Lower leg skin (tissue), 4 donors: ENCODE measurements around the gene DNLZ. TPM values are rescaled to one million over a fixed set of nuclear protein-coding genes. Genes with fewer than 3 reads are reported as not detected.

Experiments used
- DNase-seq, 2 donors: peaks; one replicate each; pipeline ENCODE4 v3.0.0-alpha.2; 2019; ENCODE audit warnings: low spot score in 2 of 2
- H3K4me3 ChIP-seq: fragments of 200-600 bp; sonication (generic); 2 replicates; pipeline ENCODE4 v1.5.1; 2017; ENCODE audit warnings: mild to moderate bottlenecking, low read depth; ENCODE audit not compliant: poor library complexity, severe bottlenecking
- CTCF ChIP-seq, 3 donors: fragments of 450-650 bp; IDR thresholded peaks; one replicate each; pipeline ENCODE4 v1.5.1; 2016; ENCODE audit warnings: antibody characterized with exemption in 3 of 3, mild to moderate bottlenecking in 3 of 3, moderate library complexity in 2 of 3
- POLR2A ChIP-seq, 2 donors: fragments of 450-650 bp; IDR thresholded peaks; one replicate each; pipeline ENCODE4 v1.6.1; 2016 to 2017; ENCODE audit warnings: antibody characterized with exemption in 2 of 2, mild to moderate bottlenecking in 1 of 2, moderate library complexity in 1 of 2
- WGBS, 2 donors: methylation state at CpG; one replicate each; pipeline ENCODE4 v1.1.5; 2018; 5-methylcytosine and 5-hydroxymethylcytosine counted together
- intact Hi-C: fragments of 100-400 bp; cut with DNase I; formaldehyde crosslinking; loops from one replicate; pipeline ENCODE4 v1.15.0; 2023; ENCODE audit warnings: low total_unique reads
- total RNA-seq, 4 donors: library from RNA; depleted of rRNA; stranded (reverse); fragments of >200 nt; gene quantifications; one replicate each; pipeline ENCODE4 v1.1.0, GENCODE V29; 2016

The DNLZ gene
- total RNA-seq, 4 donors from 2014 or later: 30.9 to 64.6 (median 44.1) TPM

GRCh38 chr9:136336881-136337280 is 26.7 kb downstream of the DNLZ start:
- H3K4me3 ChIP-seq: no peak overlapping the region
- 94 to 95% methylated on average over 20 to 23 of the region's 23 CpGs for WGBS, 2 donors
- DNase-seq: no peak
- TF ChIP-seq CTCF (IDR thresholded peaks at IDR 0.05) (no peak), POLR2A (IDR thresholded peaks at IDR 0.05) (no peak)
- intact Hi-C loops: no loop called here

GRCh38 chr9:136336156-136336870 is 27.2 kb downstream of the DNLZ start:
- intact Hi-C loops: no loop called here
- no peak overlapping the region for H3K4me3 ChIP-seq
- no peak for DNase-seq
- no peak for TF ChIP-seq CTCF (IDR thresholded peaks at IDR 0.05)
- no peak for TF ChIP-seq POLR2A (IDR thresholded peaks at IDR 0.05)
- WGBS, 2 donors: 83 to 85% methylated on average over 17 to 30 of the region's 30 CpGs

- H3K4me3 ChIP-seq: no peak overlapping the region
- TF ChIP-seq POLR2A (IDR thresholded peaks at IDR 0.05) (no peak), CTCF (IDR thresholded peaks at IDR 0.05) (no peak)
- WGBS, 2 donors: 91 to 92% methylated on average over 23 of the region's 26 CpGs
- no peak for DNase-seq
- intact Hi-C loops: no loop called here
Observed at GRCh38 chr9:136335296-136336155, 28.0 kb downstream of the DNLZ start.

GRCh38 chr9:136334541-136334940 is 29.0 kb downstream of the DNLZ start:
- 91 to 93% methylated on average over 21 of the region's 21 CpGs for WGBS, 2 donors
- TF ChIP-seq POLR2A (IDR thresholded peaks at IDR 0.05) (no peak), CTCF (IDR thresholded peaks at IDR 0.05) (no peak)
- no peak for DNase-seq
- intact Hi-C loops: no loop called here
- no peak overlapping the region for H3K4me3 ChIP-seq

- H3K4me3 ChIP-seq: no peak overlapping the region
- intact Hi-C loops: no loop called here
- 90 to 92% methylated on average over 15 to 16 of the region's 17 CpGs for WGBS, 2 donors
- TF ChIP-seq CTCF (IDR thresholded peaks at IDR 0.05) (no peak), POLR2A (IDR thresholded peaks at IDR 0.05) (no peak)
- no peak for DNase-seq
Observed at GRCh38 chr9:136333486-136333885, 30.1 kb downstream of the DNLZ start.
